Measurements from ENCODE around the gene PPP1R14C.
"Not testable (repeated sequence)": the region's sequence is repeated elsewhere in the genome, so short reads cannot be mapped to it uniquely, and the experiment has no call there.

The PPP1R14C gene

DNA sequence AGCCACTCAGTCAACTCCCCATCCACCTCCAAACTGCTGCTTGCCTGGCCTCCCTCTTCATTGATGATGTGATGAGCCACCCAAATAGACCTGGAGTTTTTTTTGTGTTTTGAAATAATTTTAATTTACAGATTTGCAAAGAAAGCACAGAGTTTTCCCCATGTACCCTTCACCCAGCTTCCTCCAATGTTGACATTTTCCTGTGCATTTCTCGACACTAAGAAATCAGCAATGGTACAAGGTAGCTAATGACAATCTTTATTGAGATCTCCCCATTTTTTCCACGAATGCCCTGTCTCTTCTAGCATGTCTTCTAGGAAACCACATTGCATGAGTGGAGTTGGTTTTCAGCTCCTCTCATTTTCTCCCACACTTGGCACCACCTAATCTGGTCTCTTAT lies 30.1 kb downstream of the PPP1R14C start:
- DNase-seq, result no peak

DNA sequence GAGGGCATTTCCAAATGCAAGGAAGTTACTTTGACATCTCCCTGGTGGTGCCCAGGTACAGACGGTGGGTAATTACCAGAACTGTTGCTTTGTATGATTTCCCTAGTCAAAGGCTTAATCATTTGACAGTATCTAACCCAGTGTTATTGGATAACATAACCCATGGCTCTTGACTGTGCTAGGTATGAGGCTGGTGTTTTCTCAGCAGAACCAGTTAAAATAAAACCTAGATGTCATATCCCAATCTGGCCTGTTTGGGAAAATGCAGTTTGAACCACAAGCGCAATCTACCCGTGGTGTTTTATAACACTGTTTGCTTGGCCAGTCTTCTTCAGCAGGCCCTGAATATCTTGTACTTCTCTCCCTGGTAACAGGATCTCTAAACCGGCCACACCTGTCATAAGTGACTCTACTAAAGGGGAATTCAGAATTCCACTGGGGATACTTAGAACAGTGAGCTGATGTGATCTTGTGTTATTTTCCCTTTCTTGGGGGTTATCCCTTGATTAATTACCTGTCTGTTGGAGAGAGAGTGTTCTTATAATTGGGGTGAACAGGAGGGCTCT lies 32.8 kb downstream of the PPP1R14C start:
- peak; percentile 36 to 75 for DNase-seq

GRCh38 chr6:150176152-150176551 lies 33.3 kb downstream of the PPP1R14C start:
- peak in 1 of 2 experiments; percentile 75 for DNase-seq

DNA sequence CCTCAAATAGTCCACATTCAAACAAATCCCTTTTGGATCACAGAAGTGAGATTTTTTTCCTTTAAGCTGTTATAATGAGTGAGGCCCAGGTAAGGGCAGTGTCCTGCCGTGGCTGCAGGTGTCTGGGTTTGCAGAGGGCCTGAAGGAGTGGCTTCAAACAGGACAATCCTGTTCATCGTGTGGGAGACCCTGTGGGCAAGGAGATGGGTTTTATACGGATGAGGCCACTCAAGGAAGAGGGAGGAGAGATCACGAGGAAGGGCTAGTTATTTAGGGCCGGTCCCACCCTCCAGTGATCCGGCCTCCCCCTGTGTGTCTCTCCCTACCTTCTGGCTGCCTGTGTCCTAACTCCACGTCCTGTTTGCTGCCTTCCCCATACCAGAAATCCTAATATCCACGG lies 33.8 kb downstream of the PPP1R14C start:
- DNase-seq, result no peak

DNA sequence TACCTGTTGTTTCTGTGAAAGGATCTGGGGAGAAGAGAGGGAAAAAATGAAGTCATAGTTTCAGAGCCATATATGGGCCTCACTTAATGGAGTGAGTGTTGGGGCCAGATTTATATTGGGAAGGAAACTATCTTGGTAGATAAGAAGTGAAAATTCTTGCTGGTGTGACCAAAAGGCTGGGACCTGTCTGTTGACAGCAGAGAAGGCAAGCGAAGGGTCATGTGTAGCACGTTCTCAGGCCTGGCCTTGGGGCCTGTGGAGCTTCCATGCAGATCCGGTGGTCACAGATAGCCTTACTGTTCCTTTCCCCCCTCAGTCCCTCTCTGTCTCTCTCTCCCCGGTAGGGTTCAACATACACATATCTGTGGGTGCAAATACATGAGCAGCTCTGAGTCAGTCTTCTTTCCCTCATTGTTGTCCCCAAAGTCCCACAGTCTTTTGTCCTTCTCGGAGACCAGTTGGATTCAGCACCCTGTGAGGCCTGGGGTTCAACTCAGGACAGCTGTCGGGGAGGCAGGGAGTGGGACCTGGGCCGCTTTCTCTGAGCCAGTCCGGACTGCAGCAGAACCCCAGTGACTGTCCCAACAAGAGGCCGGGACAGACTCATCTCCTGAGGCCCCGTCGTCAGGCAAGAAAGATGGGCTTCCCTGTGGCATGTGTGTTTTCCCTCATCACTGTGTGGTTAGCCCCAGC lies 34.6 kb downstream of the PPP1R14C start:
- no peak for DNase-seq

- no peak for DNase-seq
Observed at GRCh38 chr6:150177952-150178520, 35.2 kb downstream of the PPP1R14C start.

GRCh38 chr6:150179030-150179429 lies 36.2 kb downstream of the PPP1R14C start:
- no peak for DNase-seq

- not testable (repeated sequence) for DNase-seq
Observed at GRCh38 chr6:150179907-150180424, 37.1 kb downstream of the PPP1R14C start.

- DNase-seq, result no peak
Observed at GRCh38 chr6:150180517-150180916, 37.7 kb downstream of the PPP1R14C start.

GRCh38 chr6:150182460-150183078 lies 39.7 kb downstream of the PPP1R14C start:
- DNase-seq, result no peak

- DNase-seq, result no peak
Observed at GRCh38 chr6:150183105-150183504, 40.3 kb downstream of the PPP1R14C start.

- no peak for DNase-seq
Observed at GRCh38 chr6:150183966-150184365, 41.1 kb downstream of the PPP1R14C start.

GRCh38 chr6:150184850-150185731 lies 42.2 kb downstream of the PPP1R14C start:
- no peak for DNase-seq

GRCh38 chr6:150185732-150186117 lies 42.9 kb downstream of the PPP1R14C start:
- no peak for DNase-seq

GRCh38 chr6:150186129-150186898 lies 43.5 kb downstream of the PPP1R14C start:
- no peak for DNase-seq

- DNase-seq, result not testable (repeated sequence)
Observed at GRCh38 chr6:150187433-150187832, 44.6 kb downstream of the PPP1R14C start.

- no peak for DNase-seq
Observed at GRCh38 chr6:150189122-150189521, 46.3 kb downstream of the PPP1R14C start.

DNA sequence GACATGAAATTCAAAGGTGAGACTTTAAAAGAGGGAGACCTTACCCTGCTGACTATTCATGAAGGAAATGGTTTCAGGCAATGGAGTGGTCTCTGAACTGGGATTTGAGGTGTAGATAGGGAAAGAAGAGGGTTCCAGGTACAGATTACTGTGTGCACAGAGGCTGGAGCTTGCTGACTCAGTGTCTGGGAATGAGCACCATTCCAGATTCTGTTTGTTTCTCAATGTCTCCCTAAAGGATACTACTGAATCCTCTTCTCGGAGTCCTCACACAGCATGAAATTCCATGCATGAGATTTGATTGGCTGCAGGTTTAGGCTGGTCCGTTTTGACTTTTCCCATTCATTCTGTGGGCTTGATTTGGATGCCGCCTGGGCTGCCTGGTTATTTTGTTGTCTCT lies 49.0 kb downstream of the PPP1R14C start:
- no peak for DNase-seq

DNA sequence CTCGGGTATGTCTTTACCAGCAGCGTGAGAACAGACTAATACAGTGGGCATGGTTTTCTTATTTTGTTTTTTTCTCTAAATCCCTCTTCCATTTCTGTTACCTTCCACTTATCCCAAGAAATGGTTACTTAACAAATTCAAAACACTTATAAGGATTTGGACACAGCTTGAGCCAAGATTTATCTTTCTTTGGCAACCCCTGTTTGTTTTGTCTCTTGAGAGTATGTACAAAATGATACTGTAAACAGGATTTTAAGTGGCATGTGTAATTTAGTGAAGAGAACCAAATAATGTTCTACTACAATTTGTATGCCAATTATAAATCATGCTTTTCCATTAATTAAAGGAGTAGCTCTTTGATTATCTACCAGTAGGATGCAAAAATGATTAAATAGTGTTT lies 51.4 kb downstream of the PPP1R14C start:
- DNase-seq, result no peak

GRCh38 chr6:150195996-150196417 lies 53.2 kb downstream of the PPP1R14C start:
- DNase-seq, result no peak

DNA sequence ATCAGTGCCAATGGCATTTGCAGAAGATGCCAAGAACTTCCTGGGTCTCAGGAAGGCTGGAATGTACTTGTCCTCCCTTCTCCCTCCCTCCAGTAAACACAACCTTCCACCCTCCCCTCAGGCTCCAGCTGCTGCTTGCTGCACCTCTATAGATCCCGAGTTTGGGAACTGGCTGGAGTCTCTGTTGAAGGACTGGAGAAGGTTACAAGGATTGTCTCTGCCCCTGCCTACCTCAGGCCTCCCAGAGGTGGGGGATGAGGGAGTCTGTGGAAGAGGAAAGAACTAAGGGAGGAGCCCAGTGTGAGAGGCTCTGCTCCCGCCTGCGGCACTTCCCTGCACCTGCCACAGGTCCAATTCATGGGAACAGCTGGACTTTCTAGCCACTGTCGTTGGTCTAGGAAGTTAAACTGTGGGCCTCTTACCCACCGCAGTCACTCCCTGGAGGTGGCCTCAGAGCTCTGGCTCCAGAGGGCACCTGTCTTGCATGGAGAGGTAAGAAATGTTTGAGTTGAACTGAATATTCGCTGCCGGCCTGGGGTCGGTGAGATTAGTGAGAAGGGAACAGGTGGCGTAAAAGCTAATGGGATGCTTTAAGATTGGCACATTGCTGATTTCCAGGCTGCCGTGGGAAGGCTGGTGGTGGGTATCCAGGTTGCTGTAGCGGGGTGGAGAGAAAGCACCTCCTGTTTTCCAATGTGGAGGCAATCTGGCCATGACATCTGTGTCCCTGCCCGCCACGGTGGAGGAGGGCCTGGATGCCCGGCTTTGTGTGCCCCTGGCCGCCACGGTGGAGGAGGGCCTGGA lies 54.3 kb downstream of the PPP1R14C start:
- DNase-seq, result peak; percentile 37 to 43
